DND-41 (cell line): ENCODE measurements around the gene RPUSD3.

ENCODE experiments used
- EZH2 ChIP-seq: IDR thresholded peaks from 3 replicates; pipeline ENCODE4 v1.6.1; 2012; ENCODE audit warnings: borderline replicate concordance, low read depth, mild to moderate bottlenecking, moderate library complexity, low read length, inconsistent platforms; ENCODE audit not compliant: severe bottlenecking
- TF ChIP-seq, protein P1 (sequence below): IDR thresholded peaks from 2 replicates; pipeline ENCODE4 v1.5.1; 2012; ENCODE audit warnings: borderline replicate concordance, low read length, moderate library complexity, mild to moderate bottlenecking; ENCODE audit not compliant: poor library complexity, severe bottlenecking; ENCODE audit errors: extremely low read depth

DNA sequence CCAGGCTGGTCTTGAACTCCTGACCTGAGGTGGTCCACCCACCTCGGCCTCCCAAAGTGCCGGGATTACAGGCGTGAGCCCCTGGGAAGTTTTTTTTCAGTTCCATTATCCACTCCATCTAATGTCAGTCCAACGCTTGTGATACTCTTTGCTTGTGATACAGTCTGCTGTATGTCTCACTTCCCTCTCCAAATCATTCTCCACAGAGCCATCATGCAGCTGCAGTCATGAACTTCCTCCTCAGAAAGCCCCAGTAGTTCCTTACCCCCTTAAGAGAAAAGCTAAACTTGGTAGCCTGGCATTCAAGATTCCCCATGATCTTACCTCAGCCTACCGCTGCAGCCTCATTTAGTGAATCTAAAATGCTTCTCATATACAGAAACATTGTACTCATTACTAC lies 48.6 kb downstream of the RPUSD3 start:
- TF ChIP-seq, protein P1, sequence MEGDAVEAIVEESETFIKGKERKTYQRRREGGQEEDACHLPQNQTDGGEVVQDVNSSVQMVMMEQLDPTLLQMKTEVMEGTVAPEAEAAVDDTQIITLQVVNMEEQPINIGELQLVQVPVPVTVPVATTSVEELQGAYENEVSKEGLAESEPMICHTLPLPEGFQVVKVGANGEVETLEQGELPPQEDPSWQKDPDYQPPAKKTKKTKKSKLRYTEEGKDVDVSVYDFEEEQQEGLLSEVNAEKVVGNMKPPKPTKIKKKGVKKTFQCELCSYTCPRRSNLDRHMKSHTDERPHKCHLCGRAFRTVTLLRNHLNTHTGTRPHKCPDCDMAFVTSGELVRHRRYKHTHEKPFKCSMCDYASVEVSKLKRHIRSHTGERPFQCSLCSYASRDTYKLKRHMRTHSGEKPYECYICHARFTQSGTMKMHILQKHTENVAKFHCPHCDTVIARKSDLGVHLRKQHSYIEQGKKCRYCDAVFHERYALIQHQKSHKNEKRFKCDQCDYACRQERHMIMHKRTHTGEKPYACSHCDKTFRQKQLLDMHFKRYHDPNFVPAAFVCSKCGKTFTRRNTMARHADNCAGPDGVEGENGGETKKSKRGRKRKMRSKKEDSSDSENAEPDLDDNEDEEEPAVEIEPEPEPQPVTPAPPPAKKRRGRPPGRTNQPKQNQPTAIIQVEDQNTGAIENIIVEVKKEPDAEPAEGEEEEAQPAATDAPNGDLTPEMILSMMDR = no peak
- no peak for TF ChIP-seq EZH2
